ENCODE measurements around the gene ZNF304. TPM values are rescaled to one million over a fixed set of nuclear protein-coding genes. Genes with fewer than 3 reads are reported as not detected.

Gene ZNF304
- total and polyA plus RNA-seq, 2 of the 13 experiments (the other 11 are each of a cell fraction or from before 2014, with no cell fraction given), result 3.4 to 8.0 TPM

DNA sequence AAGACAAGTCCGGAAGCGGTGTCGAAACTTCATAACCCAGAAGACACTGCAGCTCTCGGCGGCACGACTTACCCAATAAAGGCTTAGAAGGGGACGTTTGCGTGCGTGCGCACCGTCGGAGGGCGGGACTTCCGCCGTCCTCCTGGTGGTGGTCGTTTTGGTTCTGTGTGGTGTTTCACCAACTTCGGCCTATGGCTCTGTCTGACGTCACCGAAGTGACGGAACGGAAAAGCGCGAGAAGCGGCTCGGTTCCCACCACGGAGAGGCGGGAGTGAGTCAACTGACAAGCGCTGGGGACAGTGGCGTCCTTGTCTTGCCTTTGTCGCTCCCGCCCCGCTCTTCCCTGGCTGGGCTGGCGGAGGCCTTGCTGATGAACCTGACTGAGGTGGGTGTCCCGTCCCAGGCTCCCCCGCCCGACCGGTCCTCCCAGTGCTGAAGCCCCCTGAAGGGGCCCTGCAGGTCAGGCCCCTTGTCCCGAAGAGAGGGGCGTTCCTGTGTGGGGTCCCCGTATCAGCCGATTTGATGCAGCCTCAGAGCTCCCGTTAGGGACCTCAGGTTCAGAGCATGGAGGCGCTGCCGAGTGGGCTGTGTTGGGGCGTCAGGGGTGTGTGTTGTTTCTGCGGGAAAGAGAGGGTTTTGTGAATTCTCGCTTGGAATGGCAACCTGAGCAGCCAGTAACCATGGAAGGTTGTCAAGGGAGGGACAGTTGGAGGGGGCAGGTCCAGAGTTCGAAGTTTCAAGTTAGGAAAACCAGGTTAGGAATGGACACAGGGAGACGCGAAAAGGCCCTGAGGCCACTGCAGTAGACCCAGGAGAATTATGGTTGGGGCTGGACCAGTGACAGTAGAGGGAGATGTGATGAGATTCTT, 38.9 kb downstream of the ZNF304 start, which contains the start of gene ZNF548 (continued):
- TF ChIP-seq, protein P1, sequence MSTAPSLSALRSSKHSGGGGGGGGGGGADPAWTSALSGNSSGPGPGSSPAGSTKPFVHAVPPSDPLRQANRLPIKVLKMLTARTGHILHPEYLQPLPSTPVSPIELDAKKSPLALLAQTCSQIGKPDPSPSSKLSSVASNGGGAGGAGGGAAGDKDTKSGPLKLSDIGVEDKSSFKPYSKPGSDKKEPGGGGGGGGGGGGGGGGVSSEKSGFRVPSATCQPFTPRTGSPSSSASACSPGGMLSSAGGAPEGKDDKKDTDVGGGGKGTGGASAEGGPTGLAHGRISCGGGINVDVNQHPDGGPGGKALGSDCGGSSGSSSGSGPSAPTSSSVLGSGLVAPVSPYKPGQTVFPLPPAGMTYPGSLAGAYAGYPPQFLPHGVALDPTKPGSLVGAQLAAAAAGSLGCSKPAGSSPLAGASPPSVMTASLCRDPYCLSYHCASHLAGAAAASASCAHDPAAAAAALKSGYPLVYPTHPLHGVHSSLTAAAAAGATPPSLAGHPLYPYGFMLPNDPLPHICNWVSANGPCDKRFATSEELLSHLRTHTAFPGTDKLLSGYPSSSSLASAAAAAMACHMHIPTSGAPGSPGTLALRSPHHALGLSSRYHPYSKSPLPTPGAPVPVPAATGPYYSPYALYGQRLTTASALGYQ (CRISPR knock-in tag; IDR thresholded peaks at IDR 0.05), result no peak
- 0 out of 2 replicates have a peak, but pooled peaks have one; percentile 62 for TF ChIP-seq ZNF614 (CRISPR knock-in tag; IDR thresholded peaks at IDR 0.05; ENCODE audit: borderline replicate concordance)
- peak; percentile 74 for TF ChIP-seq ZMYM2 (CRISPR knock-in tag; IDR thresholded peaks at IDR 0.05)
- TF ChIP-seq HOXA7 (CRISPR knock-in tag; IDR thresholded peaks at IDR 0.05), result no peak
- peak; percentile 8; the same call in 1 of the 2 replicates for TF ChIP-seq SIX4 (CRISPR knock-in tag; IDR thresholded peaks at IDR 0.05)
- TF ChIP-seq, protein P2, sequence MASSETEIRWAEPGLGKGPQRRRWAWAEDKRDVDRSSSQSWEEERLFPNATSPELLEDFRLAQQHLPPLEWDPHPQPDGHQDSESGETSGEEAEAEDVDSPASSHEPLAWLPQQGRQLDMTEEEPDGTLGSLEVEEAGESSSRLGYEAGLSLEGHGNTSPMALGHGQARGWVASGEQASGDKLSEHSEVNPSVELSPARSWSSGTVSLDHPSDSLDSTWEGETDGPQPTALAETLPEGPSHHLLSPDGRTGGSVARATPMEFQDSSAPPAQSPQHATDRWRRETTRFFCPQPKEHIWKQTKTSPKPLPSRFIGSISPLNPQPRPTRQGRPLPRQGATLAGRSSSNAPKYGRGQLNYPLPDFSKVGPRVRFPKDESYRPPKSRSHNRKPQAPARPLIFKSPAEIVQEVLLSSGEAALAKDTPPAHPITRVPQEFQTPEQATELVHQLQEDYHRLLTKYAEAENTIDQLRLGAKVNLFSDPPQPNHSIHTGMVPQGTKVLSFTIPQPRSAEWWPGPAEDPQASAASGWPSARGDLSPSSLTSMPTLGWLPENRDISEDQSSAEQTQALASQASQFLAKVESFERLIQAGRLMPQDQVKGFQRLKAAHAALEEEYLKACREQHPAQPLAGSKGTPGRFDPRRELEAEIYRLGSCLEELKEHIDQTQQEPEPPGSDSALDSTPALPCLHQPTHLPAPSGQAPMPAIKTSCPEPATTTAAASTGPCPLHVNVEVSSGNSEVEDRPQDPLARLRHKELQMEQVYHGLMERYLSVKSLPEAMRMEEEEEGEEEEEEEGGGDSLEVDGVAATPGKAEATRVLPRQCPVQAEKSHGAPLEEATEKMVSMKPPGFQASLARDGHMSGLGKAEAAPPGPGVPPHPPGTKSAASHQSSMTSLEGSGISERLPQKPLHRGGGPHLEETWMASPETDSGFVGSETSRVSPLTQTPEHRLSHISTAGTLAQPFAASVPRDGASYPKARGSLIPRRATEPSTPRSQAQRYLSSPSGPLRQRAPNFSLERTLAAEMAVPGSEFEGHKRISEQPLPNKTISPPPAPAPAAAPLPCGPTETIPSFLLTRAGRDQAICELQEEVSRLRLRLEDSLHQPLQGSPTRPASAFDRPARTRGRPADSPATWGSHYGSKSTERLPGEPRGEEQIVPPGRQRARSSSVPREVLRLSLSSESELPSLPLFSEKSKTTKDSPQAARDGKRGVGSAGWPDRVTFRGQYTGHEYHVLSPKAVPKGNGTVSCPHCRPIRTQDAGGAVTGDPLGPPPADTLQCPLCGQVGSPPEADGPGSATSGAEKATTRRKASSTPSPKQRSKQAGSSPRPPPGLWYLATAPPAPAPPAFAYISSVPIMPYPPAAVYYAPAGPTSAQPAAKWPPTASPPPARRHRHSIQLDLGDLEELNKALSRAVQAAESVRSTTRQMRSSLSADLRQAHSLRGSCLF (CRISPR knock-in tag; IDR thresholded peaks at IDR 0.05; ENCODE audit: borderline replicate concordance), result no peak
- TF ChIP-seq SOX13 (IDR thresholded peaks at IDR 0.05), result no peak
- no peak; a peak in 1 of 4 replicates for TF ChIP-seq SOX13 (CRISPR knock-in tag; conservative IDR thresholded peaks at IDR 0.05 in 1 of 2, IDR thresholded peaks at IDR 0.05 in 1 of 2)
- TF ChIP-seq, protein P3, sequence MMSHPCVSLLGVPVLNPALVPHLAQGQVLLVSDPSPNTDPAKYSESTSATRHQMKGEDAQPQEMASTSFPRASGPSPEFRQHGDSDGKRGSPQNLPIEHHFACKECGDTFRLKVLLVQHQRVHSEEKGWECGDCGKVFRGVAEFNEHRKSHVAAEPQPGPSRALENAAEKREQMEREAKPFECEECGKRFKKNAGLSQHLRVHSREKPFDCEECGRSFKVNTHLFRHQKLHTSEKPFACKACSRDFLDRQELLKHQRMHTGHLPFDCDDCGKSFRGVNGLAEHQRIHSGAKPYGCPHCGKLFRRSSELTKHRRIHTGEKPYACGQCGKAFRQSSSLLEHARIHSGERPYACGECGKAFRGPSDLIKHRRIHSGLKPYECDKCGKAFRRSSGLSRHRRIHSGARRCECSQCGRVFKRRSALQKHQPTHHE (CRISPR knock-in tag; IDR thresholded peaks at IDR 0.05; ENCODE audit: borderline replicate concordance), result peak; percentile 65; the same call in 1 of the 2 replicates
- no peak for TF ChIP-seq SKI (IDR thresholded peaks at IDR 0.05; ENCODE audit: partially characterized antibody)
- no peak for TF ChIP-seq DNMT3B (CRISPR knock-in tag; conservative IDR thresholded peaks at IDR 0.05)
- TF ChIP-seq, protein P4, sequence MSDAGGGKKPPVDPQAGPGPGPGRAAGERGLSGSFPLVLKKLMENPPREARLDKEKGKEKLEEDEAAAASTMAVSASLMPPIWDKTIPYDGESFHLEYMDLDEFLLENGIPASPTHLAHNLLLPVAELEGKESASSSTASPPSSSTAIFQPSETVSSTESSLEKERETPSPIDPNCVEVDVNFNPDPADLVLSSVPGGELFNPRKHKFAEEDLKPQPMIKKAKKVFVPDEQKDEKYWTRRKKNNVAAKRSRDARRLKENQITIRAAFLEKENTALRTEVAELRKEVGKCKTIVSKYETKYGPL (CRISPR knock-in tag; IDR thresholded peaks at IDR 0.05), result no peak
- TF ChIP-seq, protein P5, sequence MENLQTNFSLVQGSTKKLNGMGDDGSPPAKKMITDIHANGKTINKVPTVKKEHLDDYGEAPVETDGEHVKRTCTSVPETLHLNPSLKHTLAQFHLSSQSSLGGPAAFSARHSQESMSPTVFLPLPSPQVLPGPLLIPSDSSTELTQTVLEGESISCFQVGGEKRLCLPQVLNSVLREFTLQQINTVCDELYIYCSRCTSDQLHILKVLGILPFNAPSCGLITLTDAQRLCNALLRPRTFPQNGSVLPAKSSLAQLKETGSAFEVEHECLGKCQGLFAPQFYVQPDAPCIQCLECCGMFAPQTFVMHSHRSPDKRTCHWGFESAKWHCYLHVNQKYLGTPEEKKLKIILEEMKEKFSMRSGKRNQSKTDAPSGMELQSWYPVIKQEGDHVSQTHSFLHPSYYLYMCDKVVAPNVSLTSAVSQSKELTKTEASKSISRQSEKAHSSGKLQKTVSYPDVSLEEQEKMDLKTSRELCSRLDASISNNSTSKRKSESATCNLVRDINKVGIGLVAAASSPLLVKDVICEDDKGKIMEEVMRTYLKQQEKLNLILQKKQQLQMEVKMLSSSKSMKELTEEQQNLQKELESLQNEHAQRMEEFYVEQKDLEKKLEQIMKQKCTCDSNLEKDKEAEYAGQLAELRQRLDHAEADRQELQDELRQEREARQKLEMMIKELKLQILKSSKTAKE (CRISPR knock-in tag; IDR thresholded peaks at IDR 0.05; ENCODE audit: borderline replicate concordance), result no peak

All from HepG2 (cell line).